ENCODE measurements around the gene CCNI.

DNA sequence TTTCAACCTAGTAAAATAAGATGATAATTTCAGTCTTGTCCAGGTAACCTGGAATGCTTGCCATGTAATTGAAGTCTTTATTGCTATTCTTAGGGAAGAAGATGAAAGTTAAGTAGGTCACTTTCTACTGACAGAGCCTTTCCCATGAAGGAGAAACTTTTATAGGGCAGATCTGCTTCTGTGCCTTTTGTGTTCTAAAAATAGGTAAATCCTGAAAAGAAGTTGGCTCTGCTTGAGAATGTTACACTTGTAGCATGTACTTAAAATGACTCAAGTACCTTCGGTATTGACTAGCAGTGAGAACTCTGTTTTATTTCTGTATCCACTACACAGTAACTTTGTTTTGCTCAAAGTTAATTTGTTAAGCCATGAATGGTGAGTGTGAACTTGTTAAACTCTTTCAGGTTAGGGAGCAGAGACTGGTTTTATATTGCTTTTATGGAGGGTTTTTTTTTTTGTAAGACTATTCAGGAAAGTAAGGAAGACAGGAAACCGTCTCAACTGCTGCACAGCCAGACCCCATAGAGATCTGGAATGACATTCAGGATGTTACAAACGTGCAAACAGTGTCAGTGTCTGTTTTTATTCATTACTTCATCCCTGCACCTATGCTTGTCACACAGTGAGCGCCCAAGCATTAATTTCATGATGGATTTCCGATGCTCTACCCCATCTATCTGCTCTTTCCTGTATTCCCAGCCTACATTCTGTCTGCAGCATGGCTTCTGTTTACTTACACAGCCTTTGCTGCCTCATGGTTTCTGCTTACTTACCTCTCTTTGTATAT is 73.3 kb downstream of the CCNI start:
- TF ChIP-seq POLR2A (IDR thresholded peaks at IDR 0.05; ENCODE audit: extremely low read depth, insufficient read length): no peak
- TF ChIP-seq, protein P1, sequence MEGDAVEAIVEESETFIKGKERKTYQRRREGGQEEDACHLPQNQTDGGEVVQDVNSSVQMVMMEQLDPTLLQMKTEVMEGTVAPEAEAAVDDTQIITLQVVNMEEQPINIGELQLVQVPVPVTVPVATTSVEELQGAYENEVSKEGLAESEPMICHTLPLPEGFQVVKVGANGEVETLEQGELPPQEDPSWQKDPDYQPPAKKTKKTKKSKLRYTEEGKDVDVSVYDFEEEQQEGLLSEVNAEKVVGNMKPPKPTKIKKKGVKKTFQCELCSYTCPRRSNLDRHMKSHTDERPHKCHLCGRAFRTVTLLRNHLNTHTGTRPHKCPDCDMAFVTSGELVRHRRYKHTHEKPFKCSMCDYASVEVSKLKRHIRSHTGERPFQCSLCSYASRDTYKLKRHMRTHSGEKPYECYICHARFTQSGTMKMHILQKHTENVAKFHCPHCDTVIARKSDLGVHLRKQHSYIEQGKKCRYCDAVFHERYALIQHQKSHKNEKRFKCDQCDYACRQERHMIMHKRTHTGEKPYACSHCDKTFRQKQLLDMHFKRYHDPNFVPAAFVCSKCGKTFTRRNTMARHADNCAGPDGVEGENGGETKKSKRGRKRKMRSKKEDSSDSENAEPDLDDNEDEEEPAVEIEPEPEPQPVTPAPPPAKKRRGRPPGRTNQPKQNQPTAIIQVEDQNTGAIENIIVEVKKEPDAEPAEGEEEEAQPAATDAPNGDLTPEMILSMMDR (IDR thresholded peaks at IDR 0.05; ENCODE audit: low read depth, low read length): no peak
- TF ChIP-seq MYC (IDR thresholded peaks at IDR 0.05; ENCODE audit: low read depth, low read length): no peak

All from NB4 (cell line).